Erythroblast (primary cell): ENCODE data around the gene PRTFDC1.

Experiments
- GATA1 ChIP-seq: IDR thresholded peaks from 2 replicates; pipeline ENCODE4 v1.6.1; 2011; ENCODE audit warnings: low read depth, mild to moderate bottlenecking, control low read depth, low read length, moderate library complexity
- POLR2A ChIP-seq: IDR thresholded peaks from 2 replicates; pipeline ENCODE4 v1.6.1; 2011; ENCODE audit warnings: mild to moderate bottlenecking, low read length

DNA sequence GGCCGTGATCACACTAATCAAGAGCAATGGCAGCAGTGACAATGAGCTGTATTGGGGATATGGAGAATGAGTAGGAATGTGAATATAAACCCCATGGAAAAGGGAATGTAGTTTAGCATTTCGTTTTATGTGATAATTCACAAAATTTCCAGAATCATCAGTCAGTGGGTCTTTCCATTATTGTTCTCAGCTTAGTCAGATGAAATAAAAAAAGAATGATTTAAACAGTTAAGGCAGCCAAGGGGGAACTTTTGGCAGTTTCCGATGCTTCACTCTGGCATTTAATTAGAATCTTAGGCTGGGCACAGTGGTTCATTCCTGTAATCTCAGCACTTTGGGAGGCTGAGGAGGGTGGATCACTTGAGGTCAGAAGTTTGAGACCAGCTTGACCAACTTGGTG, 86.6 kb downstream of the PRTFDC1 start:
- TF ChIP-seq POLR2A, result no peak
- TF ChIP-seq GATA1, result no peak
